COR-L47 (cell line): ENCODE measurements around the gene UGCG.
A peak's percentile ranks its signal among the peaks of the same experiment; 100 is the strongest.
"Not testable (repeated sequence)": the region's sequence is repeated elsewhere in the genome, so short reads cannot be mapped to it uniquely, and the experiment has no call there.

ENCODE experiments used
- DNase-seq: peaks from one replicate; lab custom pipeline; 2025; lab: John Stamatoyannopoulos, UW

The UGCG gene

DNA sequence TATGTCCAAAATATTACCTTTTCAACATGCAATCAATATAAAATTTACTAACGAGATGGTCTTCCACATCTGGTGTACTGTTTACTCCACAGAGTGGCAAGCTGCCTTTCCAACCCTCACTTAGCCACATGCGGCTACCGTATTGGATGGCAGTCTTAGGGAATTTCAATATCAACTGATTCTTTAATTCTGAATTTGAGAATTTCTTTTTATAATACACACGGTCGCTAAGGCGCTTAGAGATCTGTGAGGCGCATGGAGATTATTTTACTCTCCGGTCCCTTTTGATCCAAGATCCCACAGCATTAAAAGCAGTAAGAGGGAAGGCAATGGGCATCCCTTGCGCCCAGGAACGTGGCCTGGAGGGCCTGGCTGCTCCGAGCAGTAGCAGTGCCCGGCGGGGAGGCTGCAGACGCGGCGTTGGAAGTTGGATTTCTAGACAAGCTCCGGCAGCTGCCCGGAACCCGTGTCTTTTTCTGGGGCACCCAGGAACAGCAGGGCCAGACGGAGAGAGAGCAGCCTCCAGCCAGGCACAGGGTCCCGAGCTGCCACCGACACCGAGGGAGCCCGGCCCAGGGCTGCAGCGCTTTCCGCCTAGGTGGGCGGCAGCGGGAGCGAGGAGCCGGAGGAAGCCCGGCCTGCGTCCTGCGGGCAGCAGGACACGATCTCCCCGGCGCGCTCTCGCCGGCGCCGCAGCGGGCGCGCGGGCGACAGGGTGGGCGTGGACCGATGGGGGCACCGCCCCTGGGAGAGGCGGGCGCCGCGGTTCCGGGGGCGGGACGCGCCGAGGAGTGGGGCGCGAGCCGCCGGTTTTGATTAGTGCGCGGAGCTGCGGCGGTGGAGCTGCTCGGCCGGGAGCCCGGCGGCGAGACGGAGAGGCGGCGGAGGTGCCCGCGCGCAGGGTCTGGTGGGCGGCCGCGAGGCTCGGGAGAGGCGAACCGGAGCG is at the start of gene UGCG:
Gene UGCG, plus strand, starts transcription at position 819 of the 946 bp plus-strand sequence. CDS start 402 bp downstream, outside the sequence.
- DNase-seq, result peak; percentile 81

DNA sequence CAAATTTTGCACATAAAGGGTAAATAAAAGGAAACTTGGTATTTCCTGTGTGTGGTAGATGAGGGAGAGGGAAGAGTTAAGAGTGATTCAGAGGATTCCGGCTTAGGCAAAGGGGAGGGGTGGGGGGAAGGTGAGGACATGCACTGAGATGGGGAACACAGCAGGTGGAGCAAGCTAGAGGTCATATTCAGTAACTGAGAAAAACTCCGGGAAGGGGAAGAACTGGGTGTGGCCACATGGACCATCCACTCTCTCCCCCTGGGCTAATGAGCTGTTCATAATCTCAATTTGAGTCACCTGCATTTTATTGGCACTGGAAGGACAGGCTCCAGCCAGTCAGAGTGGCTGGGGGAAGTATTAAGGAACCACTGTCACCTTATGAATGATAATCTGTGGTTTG is 45.1 kb upstream of the UGCG start:
- no peak for DNase-seq

- DNase-seq, result no peak
Measured at GRCh38 chr9:111852291-111852690, 44.3 kb upstream of the UGCG start.

- DNase-seq, result no peak
Measured at GRCh38 chr9:111853450-111853827, 43.2 kb upstream of the UGCG start.

- DNase-seq, result no peak
Measured at GRCh38 chr9:111854799-111855198, 41.8 kb upstream of the UGCG start.

- DNase-seq, result no peak
Measured at GRCh38 chr9:111857555-111858211, 38.9 kb upstream of the UGCG start.

GRCh38 chr9:111860443-111860842 is 36.2 kb upstream of the UGCG start:
- no peak for DNase-seq

DNA sequence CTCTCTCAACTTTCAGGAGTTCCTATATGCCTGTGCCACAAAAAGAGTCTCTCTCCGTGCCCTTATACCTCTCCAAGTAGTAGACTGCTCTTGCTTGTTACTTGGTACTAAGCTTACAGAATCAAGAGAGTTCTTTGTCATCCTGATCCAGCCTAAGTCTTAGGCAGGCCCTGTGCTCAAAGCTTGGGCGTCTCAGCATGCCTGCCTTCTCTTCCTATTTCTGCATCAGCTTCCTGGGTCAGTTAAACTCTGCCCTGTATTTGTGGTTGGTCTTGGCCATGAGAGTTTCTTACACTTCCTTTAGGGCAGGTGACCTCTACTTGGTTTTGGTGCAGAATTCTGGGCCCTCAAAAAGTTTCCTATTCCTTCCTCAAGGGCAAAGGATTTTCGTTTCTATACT is 33.0 kb upstream of the UGCG start:
- no peak for DNase-seq

GRCh38 chr9:111866976-111867375 is 29.6 kb upstream of the UGCG start:
- DNase-seq, result no peak

DNA sequence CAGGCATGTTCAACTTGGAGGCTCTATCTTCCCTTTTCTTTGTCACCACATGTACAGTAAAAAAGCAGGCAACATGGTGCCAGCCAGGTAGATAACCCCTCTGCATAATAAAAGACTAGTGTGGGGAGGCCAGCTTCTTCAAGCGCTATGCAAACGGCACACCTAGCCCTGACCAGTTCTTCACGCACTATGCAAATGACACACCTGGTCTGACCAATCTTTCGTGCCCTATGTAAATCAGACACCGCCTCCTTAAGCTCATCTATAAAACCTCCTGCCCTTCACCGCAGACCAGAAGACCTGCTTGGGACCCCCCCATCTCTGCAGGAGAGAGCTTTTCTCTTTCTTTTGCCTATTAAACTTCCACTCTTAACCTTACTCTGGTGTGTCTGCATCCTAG is 28.1 kb upstream of the UGCG start:
- DNase-seq, result no peak

GRCh38 chr9:111870774-111871498 is 25.7 kb upstream of the UGCG start:
- no peak for DNase-seq

- DNase-seq, result no peak
Measured at GRCh38 chr9:111871499-111871855, 25.1 kb upstream of the UGCG start.

DNA sequence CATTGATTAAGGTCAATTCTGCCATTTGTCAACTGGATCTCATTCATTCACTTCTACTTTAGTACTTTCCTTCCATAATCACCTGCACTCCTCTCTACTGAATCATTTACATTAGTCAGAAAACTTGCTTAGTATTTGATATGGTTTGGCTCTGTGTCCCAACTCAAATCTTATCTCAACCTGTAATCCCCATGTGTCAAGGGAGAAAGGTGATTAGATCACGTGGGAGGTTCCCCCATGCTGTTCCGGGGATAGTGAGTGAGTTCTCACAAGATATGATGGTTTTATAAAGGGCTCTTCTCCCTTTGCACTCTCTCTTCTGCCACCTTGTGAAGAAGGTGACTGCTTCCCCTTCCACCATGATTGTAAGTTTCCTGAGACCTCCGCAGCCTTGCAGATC is 23.7 kb upstream of the UGCG start:
- no peak for DNase-seq

- no peak for DNase-seq
Measured at GRCh38 chr9:111873901-111874300, 22.7 kb upstream of the UGCG start.

DNA sequence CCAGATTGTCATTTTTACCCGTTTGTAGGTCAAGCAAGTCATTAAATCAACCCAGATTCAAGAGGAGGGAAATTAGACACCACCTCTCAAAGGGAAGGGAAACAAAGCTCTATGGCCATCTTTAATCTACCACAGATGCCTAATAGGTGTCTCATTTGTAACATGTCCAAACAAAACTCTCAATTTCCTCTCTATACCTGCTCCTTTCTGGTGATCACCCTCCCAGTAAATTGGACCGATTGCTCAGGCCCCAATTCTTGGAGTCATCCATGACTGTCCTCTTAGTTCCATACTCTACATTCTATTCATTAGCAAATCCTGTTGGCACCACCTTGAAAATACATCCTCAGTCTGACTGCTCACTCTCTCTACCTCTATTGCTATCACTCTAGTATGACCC is 22.1 kb upstream of the UGCG start:
- DNase-seq, result no peak

DNA sequence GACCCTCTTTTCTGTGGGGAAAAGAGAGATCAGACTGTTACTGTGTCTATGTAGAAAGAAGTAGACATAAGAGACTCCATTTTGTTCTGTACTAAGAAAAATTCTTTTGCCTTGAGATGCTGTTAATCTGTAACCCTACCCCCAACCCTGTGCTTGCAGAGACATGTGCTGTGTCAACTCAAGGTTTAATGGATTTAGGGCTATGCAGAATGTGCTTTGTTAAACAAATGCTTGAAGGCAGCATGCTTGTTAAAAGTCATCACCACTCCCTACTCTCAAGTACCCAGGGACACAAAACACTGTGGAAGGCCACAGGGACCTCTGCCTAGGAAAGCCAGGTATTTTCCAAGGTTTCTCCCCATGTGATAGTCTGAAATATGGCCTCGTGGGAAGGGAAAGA is 21.3 kb upstream of the UGCG start:
- DNase-seq, result not testable (repeated sequence)

DNA sequence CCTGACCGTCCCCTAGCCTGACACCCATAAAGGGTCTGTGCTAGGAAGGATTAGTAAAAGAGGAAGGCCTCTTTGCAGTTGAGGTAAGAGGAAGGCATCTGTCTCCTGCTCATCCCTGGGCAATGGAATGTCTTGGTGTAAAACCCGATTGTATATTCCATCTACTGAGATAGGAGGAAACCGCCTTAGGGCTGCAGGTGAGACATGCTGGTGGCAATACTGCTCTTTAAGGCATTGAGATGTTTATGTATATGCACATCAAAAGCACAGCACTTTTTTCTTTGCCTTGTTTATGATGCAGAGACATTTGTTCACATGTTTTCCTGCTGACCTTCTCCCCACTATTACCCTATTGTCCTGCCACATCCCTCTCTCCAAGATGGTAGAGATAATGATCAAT is 20.9 kb upstream of the UGCG start:
- not testable (repeated sequence) for DNase-seq

GRCh38 chr9:111876179-111876578 is 20.4 kb upstream of the UGCG start:
- no peak for DNase-seq

GRCh38 chr9:111877420-111877819 is 19.2 kb upstream of the UGCG start:
- DNase-seq, result no peak

- no peak for DNase-seq
Measured at GRCh38 chr9:111878946-111879345, 17.7 kb upstream of the UGCG start.

- no peak for DNase-seq
Measured at GRCh38 chr9:111886983-111887718, 9.5 kb upstream of the UGCG start.

- no peak for DNase-seq
Measured at GRCh38 chr9:111890334-111890733, 6.3 kb upstream of the UGCG start.
